NCI-H146 treated with DMSO at 0.1 percent for 48 hours (cell line): ENCODE results near the gene RUVBL2.

Experiments
- DNase-seq: peaks from one replicate; lab custom pipeline; 2025; ENCODE audit not compliant: unreplicated experiment; lab: John Stamatoyannopoulos, UW

Gene RUVBL2

GRCh38 chr19:48987323-48987722, 6.4 kb upstream of the RUVBL2 start:
- DNase-seq: no peak

DNA sequence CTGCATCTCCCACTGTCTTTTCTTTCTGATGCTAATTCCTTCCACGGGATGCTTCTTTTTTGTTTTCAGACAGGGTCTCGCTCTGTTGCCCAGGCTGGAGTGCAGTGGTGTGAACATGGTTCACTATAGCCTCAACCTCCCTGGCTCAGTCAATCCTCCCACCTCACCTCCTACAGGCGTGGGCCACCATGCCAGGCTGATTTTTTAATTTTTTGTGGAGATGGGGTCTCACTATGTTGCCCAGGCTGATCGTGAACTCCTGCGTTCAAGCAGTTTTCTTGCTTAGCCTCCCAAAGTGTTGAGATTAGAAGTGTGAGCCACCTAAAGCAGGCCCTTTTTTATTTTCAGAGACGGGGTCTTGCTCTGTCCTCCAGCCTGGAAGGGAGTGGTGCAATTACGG, 5.4 kb upstream of the RUVBL2 start:
- DNase-seq: no peak

DNA sequence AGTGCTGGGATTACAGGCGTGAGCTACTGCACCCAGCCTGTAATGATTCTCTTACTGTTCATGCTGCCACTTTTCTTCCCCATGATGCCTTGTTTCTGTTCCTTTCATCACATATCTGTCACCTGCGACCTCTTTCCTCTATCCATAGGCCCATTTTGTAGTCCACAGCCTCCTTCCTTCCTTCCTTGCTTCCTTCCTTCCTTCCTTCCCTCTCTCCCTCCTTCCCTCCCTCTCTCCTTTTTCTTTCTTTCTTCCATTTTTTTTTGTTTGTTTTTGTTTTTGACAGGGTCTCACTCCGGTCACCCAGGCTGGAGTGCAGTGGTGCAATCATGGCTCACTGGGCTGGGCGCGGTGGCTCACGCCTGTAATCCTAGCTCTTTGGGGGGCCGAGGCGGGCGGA, 4.8 kb upstream of the RUVBL2 start:
- DNase-seq: no peak

GRCh38 chr19:48989701-48990291, 3.9 kb upstream of the RUVBL2 start:
- DNase-seq: no peak

DNA sequence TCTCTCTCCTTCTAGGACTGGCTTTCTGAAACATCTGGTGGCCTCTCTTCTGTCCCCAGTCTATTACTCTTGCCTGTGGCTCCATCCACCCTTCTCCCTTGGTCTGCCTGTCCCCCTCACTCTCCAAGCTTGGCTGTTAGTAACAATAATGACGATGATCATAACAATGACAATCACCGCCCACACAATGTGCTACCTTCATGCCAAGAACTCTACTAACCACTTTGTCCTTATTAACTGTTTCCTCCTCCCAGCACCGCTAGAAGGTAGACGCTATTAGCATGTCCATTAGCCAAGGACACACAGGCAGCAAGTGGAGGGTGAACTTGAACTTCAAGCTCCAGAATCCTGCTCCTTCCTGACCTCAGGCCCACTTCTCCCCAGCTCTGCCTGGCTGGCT, 3.3 kb upstream of the RUVBL2 start:
- no peak for DNase-seq

GRCh38 chr19:48991011-48991609, 2.6 kb upstream of the RUVBL2 start:
- no peak for DNase-seq

GRCh38 chr19:48991873-48992580, 1.7 kb upstream of the RUVBL2 start:
- DNase-seq: no peak

DNA sequence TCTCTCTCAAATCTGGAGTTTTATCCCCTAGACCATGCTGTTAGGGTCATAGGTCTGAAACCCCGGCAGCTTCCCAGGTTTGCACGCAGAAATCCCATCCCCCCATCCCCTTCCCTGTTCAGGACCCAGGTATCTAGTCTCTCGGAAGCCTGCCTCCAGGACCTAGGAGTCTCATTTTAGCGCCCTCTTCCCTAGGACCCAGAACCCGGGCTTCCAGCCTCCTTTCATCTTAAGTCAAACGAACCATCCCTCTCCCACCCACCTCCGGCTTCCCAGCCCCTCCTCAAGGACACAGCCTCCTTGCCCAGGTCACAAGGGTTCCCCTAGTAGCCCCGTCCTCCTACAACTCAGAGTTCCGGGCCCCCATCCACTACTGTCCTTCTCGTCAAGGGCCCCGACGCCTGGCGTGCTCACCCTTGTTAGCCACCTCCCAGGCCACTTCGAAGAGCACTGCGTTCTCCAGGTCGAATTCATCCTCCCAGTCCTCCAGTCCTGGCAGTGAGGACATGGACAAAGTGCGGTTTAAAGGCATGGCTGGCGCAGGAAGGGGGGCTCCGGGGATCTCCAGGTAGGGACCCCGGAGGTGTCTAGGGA, 1.0 kb upstream of the RUVBL2 start:
- no peak for DNase-seq

DNA sequence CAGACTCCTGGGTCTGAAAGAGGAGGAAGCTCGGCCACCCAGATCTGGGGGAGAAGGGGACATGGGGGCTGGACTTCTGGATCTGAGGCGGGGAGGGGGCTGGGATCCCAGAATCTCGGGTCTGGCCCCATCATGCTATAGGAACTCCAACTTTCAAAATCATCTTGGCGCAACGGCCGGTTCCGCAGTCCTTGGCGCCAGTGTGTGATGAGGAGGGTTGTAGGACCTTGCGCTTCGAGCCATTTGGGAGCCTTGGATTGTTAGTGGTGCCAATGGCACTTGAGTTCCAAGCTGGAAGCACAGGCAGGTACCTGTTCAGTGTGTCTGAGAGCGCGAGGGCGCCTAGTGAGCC, 324 bp downstream of the RUVBL2 start:
- no peak for DNase-seq

DNA sequence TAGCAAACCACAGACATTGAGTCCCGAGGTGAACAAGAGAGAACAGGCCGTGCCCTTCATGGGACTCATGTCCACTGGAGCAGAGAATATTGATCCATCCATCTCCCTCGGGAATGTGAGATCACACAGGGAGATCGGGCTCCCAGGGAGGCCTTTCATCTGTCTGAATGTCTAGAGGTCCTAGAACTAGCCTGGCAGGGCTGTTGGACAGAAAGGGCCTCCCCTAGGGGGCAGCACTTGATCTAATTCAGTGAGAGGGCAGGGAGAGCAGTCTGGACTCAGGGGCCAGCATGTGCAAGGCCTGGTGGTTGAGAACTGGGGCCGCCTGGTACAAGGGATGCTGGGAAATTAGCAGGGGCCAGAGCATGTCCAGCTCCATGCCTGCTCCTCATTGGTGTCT, 4.3 kb downstream of the RUVBL2 start:
- DNase-seq: no peak

GRCh38 chr19:48999481-49000325, 6.0 kb downstream of the RUVBL2 start:
- DNase-seq: no peak

GRCh38 chr19:49004133-49004532, 10.4 kb downstream of the RUVBL2 start:
- no peak for DNase-seq

- no peak for DNase-seq
Observed at GRCh38 chr19:49004964-49005614, 11.4 kb downstream of the RUVBL2 start.

DNA sequence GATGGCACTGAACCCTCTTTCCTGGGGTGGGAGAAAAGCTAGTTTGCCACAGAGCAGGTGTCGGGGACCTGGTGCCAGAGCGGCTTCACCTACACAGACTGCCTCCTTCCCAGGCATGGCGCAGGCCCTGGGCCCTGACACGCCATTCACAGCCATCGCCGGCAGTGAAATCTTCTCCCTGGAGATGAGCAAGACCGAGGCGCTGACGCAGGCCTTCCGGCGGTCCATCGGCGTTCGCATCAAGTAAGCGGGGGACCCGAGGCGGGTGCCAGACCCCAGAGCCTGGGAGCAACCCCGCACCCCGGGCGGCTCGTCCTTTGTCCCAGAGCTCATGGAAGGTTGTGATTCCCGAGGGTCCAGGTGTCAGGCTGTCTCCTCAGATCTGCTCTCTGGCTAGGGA, 13.2 kb downstream of the RUVBL2 start:
- DNase-seq: no peak

GRCh38 chr19:49009828-49010227, 16.1 kb downstream of the RUVBL2 start:
- no peak for DNase-seq

DNA sequence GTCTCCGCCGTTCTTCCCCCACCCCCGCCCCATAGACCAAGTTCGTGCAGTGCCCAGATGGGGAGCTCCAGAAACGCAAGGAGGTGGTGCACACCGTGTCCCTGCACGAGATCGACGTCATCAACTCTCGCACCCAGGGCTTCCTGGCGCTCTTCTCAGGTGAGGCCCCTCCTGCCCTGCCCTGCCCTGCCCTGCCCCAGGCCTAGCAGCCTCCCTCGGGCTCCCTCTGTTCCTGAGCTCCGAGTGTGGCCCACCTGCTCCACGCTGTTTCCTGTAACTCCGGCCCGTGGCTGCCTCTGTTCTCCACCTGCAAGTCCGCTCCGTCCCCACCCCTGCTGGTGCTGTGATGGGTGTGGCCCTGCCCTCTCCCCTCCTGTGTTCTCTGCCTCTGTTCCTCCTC, 16.8 kb downstream of the RUVBL2 start:
- no peak for DNase-seq

GRCh38 chr19:49011194-49011593, 17.5 kb downstream of the RUVBL2 start:
- no peak for DNase-seq

DNA sequence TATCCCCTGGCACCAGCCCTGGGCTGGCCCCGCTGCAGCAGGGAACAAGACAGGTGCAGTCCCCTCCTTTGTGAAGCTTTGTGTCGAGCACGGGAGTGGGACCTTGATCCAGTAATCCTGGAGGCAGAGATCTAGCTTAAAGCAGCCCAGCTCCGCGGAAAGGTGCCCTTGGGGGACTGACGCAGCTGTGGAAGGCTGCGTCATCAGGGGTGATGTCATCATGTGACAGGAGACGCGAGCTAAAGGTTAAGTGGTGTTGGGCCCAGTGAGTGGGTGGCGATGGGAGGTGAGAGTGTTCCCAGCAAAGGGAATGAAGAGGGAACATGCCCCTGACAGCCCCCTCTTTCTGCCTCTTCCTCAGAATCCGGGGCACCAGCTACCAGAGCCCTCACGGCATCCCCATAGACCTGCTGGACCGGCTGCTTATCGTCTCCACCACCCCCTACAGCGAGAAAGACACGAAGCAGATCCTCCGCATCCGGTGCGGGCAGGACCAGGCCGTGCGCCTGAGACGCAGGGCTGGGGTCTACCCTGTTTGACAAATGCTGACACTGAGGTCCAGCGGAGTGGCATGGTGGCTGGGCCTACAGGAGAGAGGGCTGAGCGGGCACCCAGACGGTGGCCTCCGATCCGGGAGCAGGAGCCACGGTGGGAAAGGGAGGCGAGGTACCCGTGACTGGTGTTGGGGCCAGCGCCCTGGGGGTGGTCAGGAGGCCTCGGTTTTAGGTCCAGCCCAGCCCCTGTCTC, 20.6 kb downstream of the RUVBL2 start:
- DNase-seq: no peak

GRCh38 chr19:49014870-49015255, 21.2 kb downstream of the RUVBL2 start:
- no peak for DNase-seq
